ENCODE results near the gene FAM3C.

The FAM3C gene

DNA sequence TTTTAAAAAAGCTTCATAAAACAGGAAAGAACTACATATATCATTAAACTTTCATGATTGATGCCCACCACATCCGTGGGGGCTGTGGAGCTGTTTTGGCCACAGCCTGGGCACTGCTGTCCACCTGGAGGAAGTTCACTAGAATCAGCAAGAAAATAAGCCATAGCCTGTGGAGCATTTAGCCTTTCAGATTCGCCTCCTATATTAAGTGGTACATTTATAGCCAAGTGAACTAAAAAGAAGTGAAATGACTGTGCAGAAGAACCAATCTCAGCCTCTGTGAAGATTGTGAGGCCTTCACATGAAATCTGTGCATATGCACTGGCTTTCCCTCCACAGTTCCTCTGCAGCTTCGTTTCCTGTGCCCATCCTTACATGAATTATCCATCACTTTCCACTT lies 43.8 kb downstream of the FAM3C start:
- Histone ChIP-seq H3K36me3 (ENCODE audit: control insufficient read depth, low read length) (peaks cover 71% of the 10 kb centered on the region), H3K9me3 (ENCODE audit: control insufficient read depth, insufficient read depth, low read length) (no peaks in the 10 kb centered on the region), H3K4me3 (ENCODE audit: low read length) (no peak overlapping the region), H3F3A (ENCODE audit: control insufficient read depth, insufficient read depth) (no peaks in the 10 kb centered on the region), H3K9me2 (replicated peaks; ENCODE audit: control insufficient read depth, low read length) (no peaks in the 10 kb centered on the region), H3K4me1 (ENCODE audit: control insufficient read depth, low read length) (no peaks in the 10 kb centered on the region), H3K27ac (ENCODE audit: low read depth, low read length) (no peak overlapping the region), H4K20me1 (ENCODE audit: control insufficient read depth, insufficient read depth, low read depth, low read length) (no peaks in the 10 kb centered on the region), H3K27me3 (ENCODE audit: control insufficient read depth, low read length) (no peaks in the 10 kb centered on the region), H3K4me2 (ENCODE audit: low read length) (no peak overlapping the region), H3K79me2 (ENCODE audit: control insufficient read depth, low read length) (no peaks in the 10 kb centered on the region)
- TF ChIP-seq CTCF (IDR thresholded peaks at IDR 0.05; ENCODE audit: low read depth, low read length, poor library complexity, severe bottlenecking) = no peak
- no peak for TF ChIP-seq EZH2phosphoT487 (IDR thresholded peaks at IDR 0.05; ENCODE audit: borderline replicate concordance, low read length)

GRCh38 chr7:121351682-121352081 lies 44.4 kb downstream of the FAM3C start:
- no peak overlapping the region for H3K4me2 ChIP-seq (ENCODE audit: low read length)
- peaks cover 71% of the 10 kb centered on the region for H3K36me3 ChIP-seq (ENCODE audit: control insufficient read depth, low read length)
- H3F3A ChIP-seq (ENCODE audit: control insufficient read depth, insufficient read depth) = no peaks in the 10 kb centered on the region
- no peaks in the 10 kb centered on the region for H3K9me3 ChIP-seq (ENCODE audit: control insufficient read depth, insufficient read depth, low read length)
- no peak overlapping the region for H3K27ac ChIP-seq (ENCODE audit: low read depth, low read length)
- no peaks in the 10 kb centered on the region for H3K4me1 ChIP-seq (ENCODE audit: control insufficient read depth, low read length)
- H3K9me2 ChIP-seq (replicated peaks; ENCODE audit: control insufficient read depth, low read length) = no peaks in the 10 kb centered on the region
- H3K79me2 ChIP-seq (ENCODE audit: control insufficient read depth, low read length) = no peaks in the 10 kb centered on the region
- H4K20me1 ChIP-seq (ENCODE audit: control insufficient read depth, insufficient read depth, low read depth, low read length) = no peaks in the 10 kb centered on the region
- no peak overlapping the region for H3K4me3 ChIP-seq (ENCODE audit: low read length)
- TF ChIP-seq CTCF (IDR thresholded peaks at IDR 0.05; ENCODE audit: low read depth, low read length, poor library complexity, severe bottlenecking) = no peak
- TF ChIP-seq EZH2phosphoT487 (IDR thresholded peaks at IDR 0.05; ENCODE audit: borderline replicate concordance, low read length) = no peak
- no peaks in the 10 kb centered on the region for H3K27me3 ChIP-seq (ENCODE audit: control insufficient read depth, low read length)

GRCh38 chr7:121344497-121344896 lies 51.6 kb downstream of the FAM3C start:
- H3K27me3 ChIP-seq (ENCODE audit: control insufficient read depth, low read length) = no peaks in the 10 kb centered on the region
- no peak overlapping the region for H3K4me3 ChIP-seq (ENCODE audit: low read length)
- no peak overlapping the region for H3K27ac ChIP-seq (ENCODE audit: low read depth, low read length)
- H4K20me1 ChIP-seq (ENCODE audit: control insufficient read depth, insufficient read depth, low read depth, low read length) = no peaks in the 10 kb centered on the region
- TF ChIP-seq EZH2phosphoT487 (IDR thresholded peaks at IDR 0.05; ENCODE audit: borderline replicate concordance, low read length) = no peak
- no peak for TF ChIP-seq CTCF (IDR thresholded peaks at IDR 0.05; ENCODE audit: low read depth, low read length, poor library complexity, severe bottlenecking)
- H3K4me2 ChIP-seq (ENCODE audit: low read length) = no peak overlapping the region
- no peaks in the 10 kb centered on the region for H3K9me3 ChIP-seq (ENCODE audit: control insufficient read depth, insufficient read depth, low read length)
- no peaks in the 10 kb centered on the region for H3K79me2 ChIP-seq (ENCODE audit: control insufficient read depth, low read length)
- no peaks in the 10 kb centered on the region for H3K9me2 ChIP-seq (replicated peaks; ENCODE audit: control insufficient read depth, low read length)
- no peaks in the 10 kb centered on the region for H3K4me1 ChIP-seq (ENCODE audit: control insufficient read depth, low read length)
- H3F3A ChIP-seq (ENCODE audit: control insufficient read depth, insufficient read depth) = 0 out of 2 replicates have a peak, but pooled peaks cover 6% of the 10 kb centered on the region
- peaks cover 20% of the 10 kb centered on the region for H3K36me3 ChIP-seq (ENCODE audit: control insufficient read depth, low read length)

Data from DOHH2 (cell line).